HG02610 (cell line): Measurements from ENCODE around the gene RND3.

Source experiments
- ATAC-seq: cut with Tn5 transposase; IDR thresholded peaks from one replicate; pipeline ENCODE4 v1.9.1; 2021; ENCODE audit warnings: mild to moderate bottlenecking, moderate library complexity; ENCODE audit not compliant: unreplicated experiment

RND3 gene

GRCh38 chr2:150476809-150477302 lies 10.6 kb downstream of the RND3 start:
- ATAC-seq = no peak

- ATAC-seq = no peak
Measured at GRCh38 chr2:150476286-150476685, 11.2 kb downstream of the RND3 start.

- no peak for ATAC-seq
Measured at GRCh38 chr2:150475479-150476250, 11.8 kb downstream of the RND3 start.

- no peak for ATAC-seq
Measured at GRCh38 chr2:150474326-150475074, 13.0 kb downstream of the RND3 start.

- no peak for ATAC-seq
Measured at GRCh38 chr2:150473767-150474166, 13.7 kb downstream of the RND3 start.

- no peak for ATAC-seq
Measured at GRCh38 chr2:150472511-150472899, 15.0 kb downstream of the RND3 start.

- ATAC-seq = no peak
Measured at GRCh38 chr2:150471813-150472510, 15.5 kb downstream of the RND3 start.

GRCh38 chr2:150470435-150470834 lies 17.0 kb downstream of the RND3 start:
- ATAC-seq = no peak

GRCh38 chr2:150469706-150470274 lies 17.7 kb downstream of the RND3 start:
- no peak for ATAC-seq

- ATAC-seq = no peak
Measured at GRCh38 chr2:150468350-150468960, 19.0 kb downstream of the RND3 start.

GRCh38 chr2:150467621-150467963 lies 19.9 kb downstream of the RND3 start:
- no peak for ATAC-seq

- no peak for ATAC-seq
Measured at GRCh38 chr2:150466741-150467620, 20.5 kb downstream of the RND3 start.

GRCh38 chr2:150465703-150466569 lies 21.5 kb downstream of the RND3 start:
- no peak for ATAC-seq

GRCh38 chr2:150464986-150465385 lies 22.5 kb downstream of the RND3 start:
- no peak for ATAC-seq

- ATAC-seq = no peak
Measured at GRCh38 chr2:150464270-150464669, 23.2 kb downstream of the RND3 start.

- no peak for ATAC-seq
Measured at GRCh38 chr2:150462770-150463169, 24.7 kb downstream of the RND3 start.

- ATAC-seq = no peak
Measured at GRCh38 chr2:150459281-150459680, 28.2 kb downstream of the RND3 start.

- no peak for ATAC-seq
Measured at GRCh38 chr2:150450765-150451164, 36.7 kb downstream of the RND3 start.

GRCh38 chr2:150449856-150450255 lies 37.6 kb downstream of the RND3 start:
- no peak for ATAC-seq
